HepG2 (cell line): ENCODE measurements around the gene CARD9. TPM values are rescaled to one million over a fixed set of nuclear protein-coding genes. Genes with fewer than 3 reads are reported as not detected.
A peak's percentile ranks its signal among the peaks of the same experiment; 100 is the strongest.

Experiments
- BCL3 ChIP-seq: sonication (generic); formaldehyde crosslinking; IDR thresholded peaks from 2 replicates; pipeline ENCODE4 v1.5.1; 2020; ENCODE audit warnings: mild to moderate bottlenecking, missing genetic modification reagents, moderate library complexity
- CBX5 ChIP-seq: sonication (generic); formaldehyde crosslinking; IDR thresholded peaks from 2 replicates; pipeline ENCODE4 v1.4.0; 2020; ENCODE audit warnings: missing genetic modification reagents, borderline replicate concordance
- GABPB1 ChIP-seq: IDR thresholded peaks from 2 replicates; pipeline ENCODE4 v1.6.1; 2016; ENCODE audit warnings: mild to moderate bottlenecking, missing genetic modification reagents, moderate library complexity, missing compliant biosample characterization
- HCFC1 ChIP-seq: fragments of 150-350 bp; IDR thresholded peaks from 2 replicates; pipeline ENCODE4 v1.6.1; 2014; ENCODE audit warnings: low read depth, low read length
- REXO4 ChIP-seq: sonication (generic); formaldehyde crosslinking; IDR thresholded peaks from 2 replicates; pipeline ENCODE4 v1.8.0; 2022; ENCODE audit warnings: missing genetic modification reagents, mild to moderate bottlenecking, borderline replicate concordance
- SAP130 ChIP-seq: IDR thresholded peaks from 2 replicates; pipeline ENCODE4 v1.6.1; 2016; ENCODE audit warnings: low read depth
- ZBTB40 ChIP-seq, 2 experiments: fragments of 450-650 bp in 1 of 2; sonication (generic) in 1 of 2; formaldehyde crosslinking in 1 of 2; IDR thresholded peaks; 2 replicates each; pipeline versions ENCODE4 v1.6.1 to v1.8.0; 2016 to 2022; ENCODE audit warnings: antibody characterized with exemption in 1 of 2, mild to moderate bottlenecking in 1 of 2, missing genetic modification reagents in 1 of 2
- ZBTB42 ChIP-seq: sonication (generic); formaldehyde crosslinking; IDR thresholded peaks from 2 replicates; pipeline ENCODE4 v1.5.0; 2020; ENCODE audit warnings: mild to moderate bottlenecking, missing genetic modification reagents
- ZNF343 ChIP-seq: sonication (generic); formaldehyde crosslinking; IDR thresholded peaks from 2 replicates; pipeline ENCODE4 v1.4.0; 2020; ENCODE audit warnings: mild to moderate bottlenecking, missing genetic modification reagents
- ZNF670 ChIP-seq: sonication (generic); formaldehyde crosslinking; IDR thresholded peaks from 2 replicates; pipeline ENCODE4 v1.8.0; 2022; ENCODE audit warnings: mild to moderate bottlenecking, missing genetic modification reagents, borderline replicate concordance
- ZNF770 ChIP-seq: sonication (generic); formaldehyde crosslinking; IDR thresholded peaks from 2 replicates; pipeline ENCODE4 v1.5.0; 2020; ENCODE audit warnings: mild to moderate bottlenecking, missing genetic modification reagents
- ZSCAN5A ChIP-seq: sonication (generic); formaldehyde crosslinking; IDR thresholded peaks from 2 replicates; pipeline ENCODE4 v1.8.0; 2022; ENCODE audit warnings: mild to moderate bottlenecking, missing genetic modification reagents, borderline replicate concordance
- polyA plus RNA-seq, 8 experiments: library from polyadenylated mRNA; depleted of rRNA in 3 of 8; stranded (reverse) in 7 of 8; unstranded in 1 of 8; fragments of >200 nt; fragmentation: Illumina TruSeq in 4 of 8; extraction: Trizol in 4 of 8; gene quantifications; 2 replicates each; pipeline versions ENCODE4 v1.2.1 to v1.2.3, GENCODE V29; 2011 to 2016; ENCODE audit warnings: low read depth in 4 of 8, missing spikeins in 1 of 8, mixed read lengths in 1 of 8; ENCODE audit not compliant: insufficient read depth in 1 of 8
- total RNA-seq, 5 experiments: library from RNA; depleted of rRNA; stranded (reverse); fragments of >200 nt; fragmentation: Illumina TruSeq; extraction: Trizol; gene quantifications; 2 replicates each; pipeline ENCODE4 v1.2.3, GENCODE V29; 2016; ENCODE audit warnings: low read depth in 1 of 5

The CARD9 gene
- total and polyA plus RNA-seq, 2 of the 13 experiments (the other 11 are each of a cell fraction or from before 2014, with no cell fraction given), result 3.3 to 7.4 TPM

DNA sequence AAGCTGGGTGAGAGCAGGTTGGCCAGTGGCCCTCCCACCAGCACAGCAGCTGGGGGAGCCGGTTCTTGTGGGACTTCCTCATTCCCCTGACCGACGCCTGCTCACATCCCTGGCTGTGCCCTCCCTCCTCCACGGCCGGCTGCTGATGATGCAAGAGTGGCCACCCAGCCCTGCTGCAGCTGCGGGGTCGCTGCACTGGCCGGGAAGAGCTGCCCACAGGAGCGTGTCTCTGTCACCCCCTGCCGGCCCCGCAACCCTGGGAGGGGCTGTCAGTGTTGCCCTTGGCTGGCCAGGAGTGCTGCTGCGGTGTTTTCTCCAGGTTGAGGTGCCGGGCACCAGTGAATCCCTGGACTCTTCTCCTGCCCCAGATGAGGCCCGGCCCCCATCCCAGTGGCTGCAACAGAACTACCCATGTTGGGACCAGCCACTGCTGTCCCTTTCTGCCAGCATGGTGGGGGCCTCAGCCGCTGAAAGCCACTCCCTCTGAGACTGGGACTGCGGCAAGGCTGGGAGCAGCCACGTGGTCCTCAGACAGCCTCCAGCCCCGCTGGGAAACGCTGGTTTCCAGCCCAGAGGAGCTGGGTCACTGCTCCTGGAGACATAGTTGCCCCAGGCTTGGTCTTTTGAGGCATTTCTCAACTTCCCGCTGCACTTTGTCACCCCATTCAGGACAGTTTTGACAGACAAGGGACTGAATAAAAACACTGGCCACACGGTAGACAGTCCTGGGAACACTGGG, 739 bp downstream of the CARD9 start (continued):
- TF ChIP-seq ZBTB40 (IDR thresholded peaks at IDR 0.05) (no peak), ZBTB40 (CRISPR knock-in tag; IDR thresholded peaks at IDR 0.05) (0 out of 2 replicates have a peak, but pooled peaks have one; percentile 8), ZNF670 (CRISPR knock-in tag) (no peak), SAP130 (CRISPR knock-in tag) (peak; percentile 92), HCFC1 (0 out of 2 replicates have a peak, but pooled peaks have one; percentile 4), ZNF343 (CRISPR knock-in tag) (no peak), ZNF770 (CRISPR knock-in tag) (0 out of 2 replicates have a peak, but pooled peaks have one; percentile 9), ZBTB42 (CRISPR knock-in tag) (no peak), GABPB1 (CRISPR knock-in tag) (peak; percentile 80), ZSCAN5A (CRISPR knock-in tag) (no peak), BCL3 (CRISPR knock-in tag) (no peak), CBX5 (peak; percentile 75; the same call in 1 of the 2 replicates), REXO4 (CRISPR knock-in tag) (no peak)
